Osteoblast (primary cell): Measurements from ENCODE around the gene CTNNA2. TPM values are rescaled to one million over a fixed set of nuclear protein-coding genes. Genes with fewer than 3 reads are reported as not detected.

Experiments
- DNase-seq: peaks from one replicate; pipeline ENCODE4 v3.0.0; 2011; ENCODE audit warnings: low spot score, mixed read lengths; ENCODE audit not compliant: insufficient read length; ENCODE audit errors: missing footprints
- H2AFZ ChIP-seq: 2 replicates; pipeline ENCODE4 v1.6.0; 2011; ENCODE audit warnings: mild to moderate bottlenecking, low read length
- H3K27ac ChIP-seq: 2 replicates; pipeline ENCODE4 v1.5.1; 2011; ENCODE audit warnings: mild to moderate bottlenecking, low read depth, low read length, moderate library complexity
- H3K27me3 ChIP-seq: 2 replicates; pipeline ENCODE4 v1.6.0; 2012; ENCODE audit warnings: mild to moderate bottlenecking, control low read depth, inconsistent platforms, low read length, moderate library complexity; ENCODE audit not compliant: insufficient read depth
- H3K36me3 ChIP-seq: 2 replicates; pipeline ENCODE4 v1.5.1; 2011; ENCODE audit warnings: mild to moderate bottlenecking, low read length, control low read depth, moderate library complexity; ENCODE audit not compliant: insufficient read depth
- H3K4me1 ChIP-seq: 2 replicates; pipeline ENCODE4 v1.5.1; 2011; ENCODE audit warnings: mild to moderate bottlenecking, low read length, control low read depth, moderate library complexity; ENCODE audit not compliant: insufficient read depth
- H3K4me2 ChIP-seq: 2 replicates; pipeline ENCODE4 v1.6.0; 2011; ENCODE audit warnings: mild to moderate bottlenecking, low read length; ENCODE audit not compliant: insufficient read depth
- H3K4me3 ChIP-seq: fragments of 200-600 bp; sonication (generic); 3 replicates; pipeline ENCODE4 v1.5.1; 2012; ENCODE audit warnings: mild to moderate bottlenecking, low read length, inconsistent platforms; ENCODE audit not compliant: insufficient read depth
- H3K79me2 ChIP-seq: 2 replicates; pipeline ENCODE4 v1.6.0; 2012; ENCODE audit warnings: mild to moderate bottlenecking, low read length, control low read depth, inconsistent platforms; ENCODE audit not compliant: insufficient read depth
- H3K9me3 ChIP-seq: 2 replicates; pipeline ENCODE4 v1.5.1; 2011; ENCODE audit warnings: low read depth, low read length, control low read depth
- H4K20me1 ChIP-seq: 2 replicates; pipeline ENCODE4 v1.6.0; 2012; ENCODE audit warnings: mild to moderate bottlenecking, low read length, control low read depth; ENCODE audit not compliant: insufficient read depth
- total RNA-seq: library from RNA; depleted of rRNA; stranded (reverse); fragments of >200 nt; gene quantifications from 2 replicates; pipeline ENCODE4 v1.2.3, GENCODE V29; 2012
- TF ChIP-seq, protein P1 (sequence below): IDR thresholded peaks from 2 replicates; pipeline ENCODE4 v1.5.1; 2011; ENCODE audit warnings: mild to moderate bottlenecking, low read depth, low read length, moderate library complexity; ENCODE audit errors: extremely low read depth

CTNNA2 gene
- total RNA-seq, 1 donor: not detected

DNA sequence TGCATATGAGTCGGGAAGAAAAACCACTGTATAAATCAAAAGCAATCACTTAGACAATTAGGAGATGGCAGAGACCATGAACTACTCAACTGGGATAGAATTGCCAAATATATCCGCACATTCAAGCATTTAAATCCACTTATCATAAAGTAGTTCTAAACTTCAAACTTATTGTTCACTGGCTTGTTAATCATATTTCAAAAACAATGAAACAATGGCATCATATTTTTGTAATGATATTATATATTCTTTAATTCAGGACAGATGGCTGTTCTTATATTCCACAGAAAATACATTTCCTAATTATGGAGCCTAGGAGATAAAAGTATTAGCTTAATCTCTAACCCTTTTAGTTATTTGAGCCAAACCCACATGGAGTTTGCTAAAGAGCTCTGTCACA, 263.6 kb downstream of the CTNNA2 start:
- H3K9me3 ChIP-seq: no peaks in the 10 kb centered on the region
- H4K20me1 ChIP-seq: no peaks in the 10 kb centered on the region
- H3K27ac ChIP-seq: no peak overlapping the region
- no peak overlapping the region for H3K4me2 ChIP-seq
- H3K4me1 ChIP-seq: no peaks in the 10 kb centered on the region
- H3K36me3 ChIP-seq: no peaks in the 10 kb centered on the region
- no peak overlapping the region for H2AFZ ChIP-seq
- TF ChIP-seq, protein P1, sequence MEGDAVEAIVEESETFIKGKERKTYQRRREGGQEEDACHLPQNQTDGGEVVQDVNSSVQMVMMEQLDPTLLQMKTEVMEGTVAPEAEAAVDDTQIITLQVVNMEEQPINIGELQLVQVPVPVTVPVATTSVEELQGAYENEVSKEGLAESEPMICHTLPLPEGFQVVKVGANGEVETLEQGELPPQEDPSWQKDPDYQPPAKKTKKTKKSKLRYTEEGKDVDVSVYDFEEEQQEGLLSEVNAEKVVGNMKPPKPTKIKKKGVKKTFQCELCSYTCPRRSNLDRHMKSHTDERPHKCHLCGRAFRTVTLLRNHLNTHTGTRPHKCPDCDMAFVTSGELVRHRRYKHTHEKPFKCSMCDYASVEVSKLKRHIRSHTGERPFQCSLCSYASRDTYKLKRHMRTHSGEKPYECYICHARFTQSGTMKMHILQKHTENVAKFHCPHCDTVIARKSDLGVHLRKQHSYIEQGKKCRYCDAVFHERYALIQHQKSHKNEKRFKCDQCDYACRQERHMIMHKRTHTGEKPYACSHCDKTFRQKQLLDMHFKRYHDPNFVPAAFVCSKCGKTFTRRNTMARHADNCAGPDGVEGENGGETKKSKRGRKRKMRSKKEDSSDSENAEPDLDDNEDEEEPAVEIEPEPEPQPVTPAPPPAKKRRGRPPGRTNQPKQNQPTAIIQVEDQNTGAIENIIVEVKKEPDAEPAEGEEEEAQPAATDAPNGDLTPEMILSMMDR: no peak
- no peaks in the 10 kb centered on the region for H3K79me2 ChIP-seq
- H3K4me3 ChIP-seq: no peak overlapping the region
- DNase-seq: no peak
- no peaks in the 10 kb centered on the region for H3K27me3 ChIP-seq

DNA sequence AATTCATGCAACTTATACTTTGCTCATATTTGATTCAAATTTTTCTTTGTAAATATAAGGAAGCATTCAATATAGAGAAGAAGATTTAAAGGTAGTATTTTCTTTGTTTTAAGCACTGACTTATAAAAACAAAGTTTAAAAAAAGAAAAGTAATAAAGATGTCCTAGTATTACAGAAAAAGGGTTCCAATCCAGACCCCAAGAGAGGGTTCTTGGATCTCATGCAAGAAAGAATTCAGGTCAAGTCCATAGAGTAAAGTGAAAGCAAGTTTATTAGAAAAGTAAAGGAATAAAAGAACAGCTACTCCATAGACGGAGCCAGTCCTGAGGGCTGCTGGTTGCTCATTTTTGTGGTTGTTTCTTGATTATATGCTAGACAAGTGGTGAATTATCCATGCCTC, 267.9 kb downstream of the CTNNA2 start:
- peak; percentile 6 for DNase-seq
- H3K27ac ChIP-seq: no peak overlapping the region
- no peaks in the 10 kb centered on the region for H3K9me3 ChIP-seq
- no peaks in the 10 kb centered on the region for H3K27me3 ChIP-seq
- no peaks in the 10 kb centered on the region for H3K36me3 ChIP-seq
- no peaks in the 10 kb centered on the region for H4K20me1 ChIP-seq
- TF ChIP-seq, protein P1: no peak
- no peaks in the 10 kb centered on the region for H3K79me2 ChIP-seq
- no peaks in the 10 kb centered on the region for H3K4me1 ChIP-seq
- no peak overlapping the region for H3K4me2 ChIP-seq
- H3K4me3 ChIP-seq: no peak overlapping the region
- no peak overlapping the region for H2AFZ ChIP-seq

DNA sequence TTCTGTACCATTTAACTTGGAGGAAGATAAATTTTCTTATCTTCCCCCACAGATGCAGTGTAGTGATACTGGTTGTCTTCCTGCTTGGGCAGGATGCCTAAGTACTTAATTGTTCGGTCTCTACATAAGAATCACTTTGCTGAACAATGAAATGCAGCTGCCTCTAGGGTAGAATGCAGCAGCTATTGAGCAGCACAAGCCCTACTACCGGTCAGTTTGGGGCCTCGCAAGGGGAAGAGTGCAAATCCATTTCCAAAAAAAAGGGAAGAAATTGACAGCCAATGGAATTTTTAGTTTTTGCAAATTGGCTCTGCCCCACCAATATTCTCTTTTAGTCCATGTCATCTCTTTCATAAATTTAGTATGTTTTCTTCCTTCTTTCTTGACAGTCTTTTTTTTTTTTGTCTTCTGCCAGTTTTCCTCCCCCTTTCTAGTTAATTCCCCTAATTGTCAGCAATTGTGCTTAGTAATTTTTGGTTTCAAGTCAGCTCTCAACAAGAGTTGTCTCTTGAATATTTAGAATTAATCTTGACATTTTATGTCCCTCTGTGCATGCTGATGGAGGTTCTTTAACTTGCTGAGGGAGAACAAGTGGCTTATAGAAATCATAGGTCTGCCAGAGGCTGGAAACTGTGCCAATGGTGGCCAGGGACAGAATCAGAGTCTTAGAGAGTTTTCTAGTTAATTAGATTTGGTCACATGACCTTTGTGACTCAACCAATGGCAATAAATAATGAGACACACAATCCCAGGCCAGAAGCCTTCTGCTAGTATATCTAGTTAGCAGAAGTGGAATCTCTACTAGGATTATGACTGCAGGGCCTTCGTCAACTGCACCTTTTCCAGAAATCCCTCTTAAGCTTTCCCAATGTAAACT, 270.0 kb downstream of the CTNNA2 start:
- no peak for DNase-seq
- no peak overlapping the region for H3K4me2 ChIP-seq
- no peaks in the 10 kb centered on the region for H3K36me3 ChIP-seq

More for the DNA sequence above, 270.0 kb downstream of the CTNNA2 start:
- Histone ChIP-seq H3K4me1 (no peaks in the 10 kb centered on the region), H4K20me1 (no peaks in the 10 kb centered on the region), H3K27me3 (no peaks in the 10 kb centered on the region), H3K9me3 (no peaks in the 10 kb centered on the region), H3K27ac (no peak overlapping the region), H2AFZ (no peak overlapping the region), H3K4me3 (no peak overlapping the region), H3K79me2 (no peaks in the 10 kb centered on the region)
- TF ChIP-seq, protein P1: no peak
